GM21825 (cell line): Measurements from ENCODE around the gene ZHX3.
"Not testable (repeated sequence)": the region's sequence is repeated elsewhere in the genome, so short reads cannot be mapped to it uniquely, and the experiment has no call there.

ENCODE experiments used
- ATAC-seq: cut with Tn5 transposase; IDR thresholded peaks from one replicate; pipeline ENCODE4 v1.9.1; 2021; ENCODE audit warnings: mild to moderate bottlenecking, moderate library complexity; ENCODE audit not compliant: unreplicated experiment

ZHX3 gene

GRCh38 chr20:41334036-41334435 lies 16.5 kb upstream of the ZHX3 start:
- no peak for ATAC-seq

DNA sequence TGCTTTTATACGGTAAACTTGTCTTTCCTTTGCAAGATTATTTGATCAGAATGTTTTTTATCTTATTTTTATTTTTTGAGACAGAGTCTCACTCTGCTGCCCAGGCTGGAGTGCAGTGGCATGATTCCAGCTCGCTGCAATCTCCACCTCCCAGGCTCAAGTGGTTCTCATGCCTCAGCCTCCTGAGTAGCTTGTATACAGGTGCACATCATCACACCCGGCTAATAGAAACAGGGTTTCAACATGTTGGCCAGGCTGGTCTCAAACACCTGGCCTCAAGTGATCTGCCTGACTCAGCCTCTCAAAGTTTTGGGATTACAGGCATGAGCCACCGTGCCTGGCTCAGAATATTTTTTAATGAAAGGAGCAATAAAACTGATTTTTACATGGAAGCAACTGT lies 14.2 kb upstream of the ZHX3 start:
- no peak for ATAC-seq

DNA sequence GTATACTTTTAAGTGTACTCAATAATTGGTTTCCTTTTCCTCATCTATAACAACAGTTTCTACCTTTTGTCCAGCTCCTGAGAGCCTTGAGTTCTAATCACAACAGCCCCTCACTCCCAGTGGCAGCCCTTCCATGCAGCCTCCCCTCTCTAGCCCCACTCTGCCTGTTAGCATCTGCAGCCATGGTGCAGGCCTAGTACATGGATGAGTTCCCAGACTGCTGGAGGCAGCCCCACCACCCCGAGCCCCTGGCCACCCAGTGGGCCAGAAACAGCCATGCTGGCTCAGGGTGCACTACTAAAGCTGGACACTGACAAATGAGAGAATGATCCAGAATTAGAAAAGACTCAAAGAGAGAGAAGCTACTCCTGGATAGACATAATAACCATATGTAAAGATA lies 13.4 kb upstream of the ZHX3 start:
- no peak for ATAC-seq

GRCh38 chr20:41330343-41330720 lies 12.8 kb upstream of the ZHX3 start:
- ATAC-seq = no peak

DNA sequence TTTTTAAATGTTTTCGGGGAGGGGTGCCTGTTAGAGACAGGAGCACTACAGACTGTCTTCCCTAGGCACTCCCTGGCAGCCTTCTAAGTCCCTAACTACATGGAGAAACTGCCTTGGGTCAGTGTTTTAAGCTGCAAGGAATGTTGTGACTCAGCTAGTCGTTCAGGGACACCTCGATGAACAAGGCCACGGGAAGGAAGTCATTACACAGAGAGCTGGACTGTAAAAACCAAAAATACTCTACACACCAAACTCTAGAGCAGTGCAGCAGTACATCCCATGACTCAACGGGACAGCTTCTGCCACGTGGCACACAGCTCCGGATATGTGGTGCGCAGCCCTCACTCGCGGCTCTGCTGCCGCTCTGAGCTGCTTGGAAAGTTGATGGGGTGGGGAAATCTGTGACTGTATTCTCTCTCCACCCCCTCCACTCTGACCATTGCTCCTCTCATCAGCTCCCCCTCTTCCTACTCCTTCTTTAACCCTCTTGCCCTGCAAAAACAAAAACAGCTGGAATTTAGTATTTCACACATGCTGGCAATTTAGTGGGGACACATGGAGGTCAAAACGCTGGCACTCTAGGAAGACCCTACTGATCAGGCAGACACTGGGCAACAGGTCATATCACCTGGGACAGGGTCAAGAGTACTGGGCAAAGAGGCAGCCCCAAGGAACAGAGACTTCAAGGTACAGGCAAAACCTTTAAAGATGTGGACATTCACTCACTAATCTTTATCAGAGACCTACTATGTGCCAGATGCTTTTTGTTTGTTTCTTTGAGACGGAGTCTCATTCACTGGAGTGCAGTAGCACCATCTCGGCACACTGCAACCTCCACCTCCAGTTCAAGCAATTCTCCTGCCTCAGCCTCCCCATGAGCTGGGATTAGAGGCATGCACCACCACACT lies 12.2 kb upstream of the ZHX3 start:
- ATAC-seq = peak; percentile 90

DNA sequence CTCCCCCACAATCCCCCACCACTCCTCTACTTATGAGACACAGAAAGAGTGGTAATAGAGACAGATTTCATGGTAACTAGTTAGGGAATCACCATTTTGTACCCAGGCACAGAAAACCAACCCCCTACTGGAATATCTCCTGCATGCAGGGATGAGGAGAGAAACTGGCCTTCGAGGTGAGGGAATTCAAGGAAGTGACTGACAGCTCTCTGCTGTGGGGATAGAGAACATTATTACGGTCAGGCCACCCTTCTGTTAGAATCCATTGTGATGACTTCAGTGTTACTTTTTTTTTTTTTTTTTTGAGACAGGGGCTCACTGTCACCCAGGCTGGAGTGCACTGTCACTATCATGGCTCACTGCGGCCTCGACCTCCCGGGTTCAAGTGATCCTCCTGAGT lies 9.6 kb upstream of the ZHX3 start:
- ATAC-seq = no peak

DNA sequence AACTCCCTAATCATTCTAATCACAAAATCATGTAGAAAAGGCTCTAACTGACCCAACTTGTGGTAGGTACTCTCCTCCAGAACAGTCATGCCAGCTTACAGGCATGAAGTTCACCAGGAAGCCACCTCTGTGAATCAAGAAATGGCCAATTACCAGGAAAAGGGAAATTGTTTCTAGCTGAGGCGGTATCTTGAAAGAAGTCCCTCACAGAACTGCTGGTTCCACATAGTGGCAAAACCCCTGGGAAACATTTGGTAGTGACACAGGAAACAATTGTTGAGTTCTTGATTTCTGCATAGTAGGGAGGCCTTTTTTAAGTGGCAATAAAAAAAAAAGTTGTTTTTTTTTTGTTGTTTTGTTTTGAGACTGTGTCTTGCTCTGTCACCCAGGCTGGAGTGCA lies 3.4 kb upstream of the ZHX3 start:
- ATAC-seq = no peak

DNA sequence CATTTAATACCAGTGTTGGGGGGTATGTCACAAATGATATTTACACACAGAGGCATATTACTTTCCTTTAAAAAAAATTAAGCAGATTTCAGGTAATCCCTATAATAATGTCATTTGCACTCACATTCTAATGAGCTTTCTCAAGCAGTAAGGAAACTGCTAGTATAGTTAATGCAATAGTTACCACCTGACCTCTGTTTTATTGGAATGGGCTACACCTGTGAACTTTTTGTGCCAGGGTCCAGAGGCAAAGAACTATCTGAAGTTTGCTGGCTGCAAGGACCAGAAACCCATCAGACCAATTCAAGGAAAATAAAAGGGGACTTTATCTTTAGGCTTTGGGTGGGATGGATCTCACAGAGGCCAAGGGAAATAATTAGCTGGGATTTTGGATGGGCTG lies 2.9 kb upstream of the ZHX3 start:
- no peak for ATAC-seq

DNA sequence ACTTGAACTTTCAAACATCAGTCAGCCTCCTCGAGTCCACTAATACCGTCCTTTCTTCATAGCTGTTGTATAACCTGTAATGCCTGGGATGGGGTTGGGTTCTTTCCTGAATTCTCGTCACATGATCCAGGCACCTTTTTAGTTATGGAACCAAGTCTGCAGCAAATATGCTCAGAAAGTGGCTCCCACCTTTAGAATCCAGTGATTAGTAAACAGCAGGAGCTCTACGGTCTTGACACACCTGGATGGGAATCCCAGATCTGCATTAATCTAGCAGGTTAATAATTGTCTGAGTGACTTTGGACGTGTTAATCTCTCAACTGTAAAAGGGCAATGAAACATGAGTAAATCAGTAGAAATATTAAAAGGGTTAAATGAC lies 729 bp upstream of the ZHX3 start:
- no peak for ATAC-seq

GRCh38 chr20:41316602-41317545 lies 657 bp downstream of the ZHX3 start:
- ATAC-seq = peak; percentile 48

DNA sequence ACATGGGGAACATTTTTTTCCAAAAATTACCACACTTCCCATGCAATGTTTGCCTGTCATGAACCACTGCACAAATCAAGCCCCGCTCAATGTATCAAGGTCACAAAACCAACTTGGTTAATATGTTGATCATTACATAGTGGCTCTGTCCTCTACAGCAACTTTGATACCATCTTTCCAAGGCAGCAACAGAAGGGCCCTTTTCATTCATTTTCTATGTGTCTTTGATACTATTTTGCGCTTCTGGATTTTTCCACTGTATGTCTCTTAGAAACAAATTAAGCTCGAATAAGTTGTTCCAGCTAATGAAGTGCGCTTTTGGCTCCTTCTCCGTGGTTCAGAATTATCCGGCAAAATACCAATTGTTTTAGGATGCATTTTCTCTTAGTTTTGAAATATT lies 1.5 kb downstream of the ZHX3 start:
- ATAC-seq = no peak

GRCh38 chr20:41314386-41314785 lies 3.1 kb downstream of the ZHX3 start:
- no peak for ATAC-seq

- not testable (repeated sequence) for ATAC-seq
Observed at GRCh38 chr20:41312009-41312408, 5.5 kb downstream of the ZHX3 start.

GRCh38 chr20:41309817-41310216 lies 7.7 kb downstream of the ZHX3 start:
- no peak for ATAC-seq

- ATAC-seq = no peak
Observed at GRCh38 chr20:41308726-41309413, 8.7 kb downstream of the ZHX3 start.

GRCh38 chr20:41308290-41308711 lies 9.2 kb downstream of the ZHX3 start:
- ATAC-seq = no peak

- ATAC-seq = no peak
Observed at GRCh38 chr20:41307021-41307420, 10.5 kb downstream of the ZHX3 start.

GRCh38 chr20:41306061-41306727 lies 11.3 kb downstream of the ZHX3 start:
- ATAC-seq = peak; percentile 83

DNA sequence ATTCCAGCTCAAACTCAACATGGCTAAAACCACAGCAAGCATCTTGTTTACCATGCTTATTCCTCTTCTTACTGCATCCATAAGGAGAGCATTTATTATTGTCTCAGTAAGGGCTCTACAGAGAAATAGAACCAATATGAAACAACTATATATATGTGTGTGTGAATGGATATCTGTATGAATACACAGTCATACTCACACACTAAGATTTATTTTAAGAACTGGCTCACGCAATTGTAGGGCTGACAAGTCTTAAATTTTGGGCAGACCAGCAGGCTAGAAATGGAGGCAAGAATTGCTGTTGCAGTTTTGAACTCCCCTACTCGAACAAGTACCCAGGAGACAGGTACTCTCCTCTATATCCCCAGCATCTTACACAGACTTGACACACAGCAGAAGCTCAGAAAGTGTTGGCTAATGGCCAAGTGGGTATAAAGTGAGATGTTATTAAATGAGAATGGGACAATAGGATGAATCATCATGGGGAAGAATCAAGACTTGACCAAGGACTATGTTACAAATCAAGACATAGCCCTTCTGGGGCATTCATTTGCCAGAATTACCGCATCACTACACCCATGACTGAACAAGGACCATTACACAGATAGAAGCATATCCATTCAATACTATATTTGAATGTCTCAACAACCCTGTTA lies 13.0 kb downstream of the ZHX3 start:
- ATAC-seq = no peak

- ATAC-seq = no peak
Observed at GRCh38 chr20:41304002-41304401, 13.5 kb downstream of the ZHX3 start.
